ENCODE data around the gene MOV10L1. TPM values are rescaled to one million over a fixed set of nuclear protein-coding genes. Genes with fewer than 3 reads are reported as not detected.
A peak's percentile ranks its signal among the peaks of the same experiment; 100 is the strongest.

Gene MOV10L1
- total RNA-seq, 2 donors from 2014 or later, result 0.36 to 18.9 TPM

- TF ChIP-seq CTCF (IDR thresholded peaks at IDR 0.05) (no peak), POLR2A (IDR thresholded peaks at IDR 0.05) (no peak), POLR2AphosphoS5 (IDR thresholded peaks at IDR 0.05) (no peak)
- WGBS, result 14% methylated on average over 28 of the region's 36 CpGs
- Histone ChIP-seq H3K27me3 (replicated peaks; ENCODE audit: insufficient read depth) (no peaks in the 10 kb centered on the region), H3K36me3 (no peaks in the 10 kb centered on the region), H3K9me3 (no peaks in the 10 kb centered on the region), H3K4me3 (peak overlapping the region; percentile 46 to 55), H3K4me1 (replicated peaks) (no peaks in the 10 kb centered on the region), H3K27ac (no peak overlapping the region)
- intact Hi-C loops (cut with DNase I), result no loop called here
- no peak for DNase-seq (ENCODE audit: low spot score)
These were observed 79.5 kb downstream of the MOV10L1 start for GRCh38 chr22:50169181-50169759.

DNA sequence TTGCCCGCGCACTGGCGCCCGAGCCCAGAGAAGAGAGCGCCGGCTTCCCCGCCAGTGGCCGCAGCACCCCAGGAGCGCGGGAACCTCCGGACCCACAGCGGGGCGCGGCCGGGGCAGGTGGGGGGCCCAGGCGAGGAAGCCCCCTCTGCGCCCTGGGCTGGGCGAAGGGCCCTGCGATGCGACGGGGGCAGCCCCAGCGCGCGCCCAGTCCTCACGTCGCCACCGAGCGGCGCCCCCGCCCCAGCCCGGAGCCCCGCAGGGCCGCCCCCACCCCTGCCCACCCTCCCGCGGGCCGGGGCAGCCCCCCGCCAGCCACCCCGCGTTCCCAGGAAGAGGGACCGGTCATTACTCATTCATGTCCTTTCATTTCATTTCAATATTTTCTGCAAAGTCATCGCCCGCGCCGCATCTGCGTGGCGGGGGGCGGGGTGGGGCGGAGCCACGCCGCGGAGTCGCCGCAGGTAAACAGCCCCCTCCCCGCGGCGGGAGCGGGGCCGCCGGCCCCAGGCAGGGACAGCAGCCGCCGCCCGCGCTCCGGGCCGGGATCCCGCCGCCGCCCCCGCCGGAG lies 80.1 kb downstream of the MOV10L1 start:
- intact Hi-C loops (cut with DNase I), result no loop called here
- TF ChIP-seq POLR2A (IDR thresholded peaks at IDR 0.05) (no peak), CTCF (IDR thresholded peaks at IDR 0.05) (no peak), POLR2AphosphoS5 (IDR thresholded peaks at IDR 0.05) (no peak)
- no peak for DNase-seq (ENCODE audit: low spot score)
- Histone ChIP-seq H3K4me3 (peak overlapping the region; percentile 46 to 55), H3K27ac (no peak overlapping the region), H3K27me3 (replicated peaks; ENCODE audit: insufficient read depth) (no peaks in the 10 kb centered on the region), H3K36me3 (no peaks in the 10 kb centered on the region), H3K9me3 (no peaks in the 10 kb centered on the region), H3K4me1 (replicated peaks) (no peaks in the 10 kb centered on the region)
- WGBS, result 3% methylated on average over 27 of the region's 70 CpGs

DNA sequence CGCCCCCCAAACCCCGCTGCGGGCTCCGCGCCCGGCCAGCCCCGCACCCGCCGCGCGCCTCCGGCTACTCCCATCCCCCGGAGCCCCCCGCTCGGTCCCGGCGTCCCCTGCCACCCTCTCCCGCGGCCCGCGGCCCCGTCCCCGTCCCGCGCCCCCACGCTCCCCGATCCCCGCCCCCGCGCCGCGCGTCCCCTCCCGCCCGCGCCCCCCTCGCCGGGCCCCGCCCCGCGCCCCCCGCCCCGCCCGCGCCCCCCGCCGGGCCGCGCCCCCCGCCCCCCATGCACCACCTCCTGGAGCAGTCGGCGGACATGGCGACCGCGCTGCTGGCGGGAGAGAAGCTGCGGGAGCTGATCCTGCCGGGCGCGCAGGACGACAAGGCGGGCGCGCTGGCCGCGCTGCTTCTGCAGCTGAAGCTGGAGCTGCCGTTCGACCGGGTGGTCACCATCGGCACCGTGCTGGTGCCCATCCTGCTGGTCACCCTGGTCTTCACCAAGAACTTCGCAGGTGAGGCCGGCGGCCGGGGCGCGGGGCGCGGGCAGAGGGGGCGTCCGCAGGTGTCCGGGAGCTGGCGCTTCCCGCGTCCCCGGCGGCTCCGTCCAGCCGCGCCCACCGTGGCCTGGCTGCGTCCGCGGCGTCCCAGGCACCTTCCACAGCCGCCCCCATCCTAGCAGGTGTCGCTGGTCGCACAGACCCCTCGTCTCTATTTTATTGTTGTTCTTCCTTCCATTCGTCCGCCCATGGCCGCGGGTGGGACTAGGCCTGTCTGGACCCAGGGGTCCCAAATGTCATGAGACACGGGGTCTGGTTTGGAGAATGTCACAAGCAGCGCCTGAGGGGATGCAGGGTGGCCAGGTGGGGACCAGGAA lies 80.9 kb downstream of the MOV10L1 start, which contains the start of gene PANX2:
Gene PANX2, plus strand, starts transcription at position 279 of the 866 bp plus-strand sequence. Its CDS starts 0 bp downstream, at position 279.
- TF ChIP-seq POLR2A (IDR thresholded peaks at IDR 0.05), result no peak
- TF ChIP-seq CTCF (IDR thresholded peaks at IDR 0.05), result no peak
- TF ChIP-seq POLR2AphosphoS5 (IDR thresholded peaks at IDR 0.05), result no peak
- no peaks in the 10 kb centered on the region for H3K4me1 ChIP-seq (replicated peaks)
- H3K27ac ChIP-seq, result no peak within 1 kb of the TSS
- H3K4me3 ChIP-seq, result peak within 1 kb of the TSS; percentile 46 to 55
- intact Hi-C loops (cut with DNase I), result no loop called here
- no peaks in the 10 kb centered on the region for H3K27me3 ChIP-seq (replicated peaks; ENCODE audit: insufficient read depth)
- H3K36me3 ChIP-seq, result no peaks in the 10 kb centered on the region
- H3K9me3 ChIP-seq, result no peaks in the 10 kb centered on the region
- WGBS, result 32% methylated on average over 13 of the region's 105 CpGs
- no peak for DNase-seq (ENCODE audit: low spot score)

DNA sequence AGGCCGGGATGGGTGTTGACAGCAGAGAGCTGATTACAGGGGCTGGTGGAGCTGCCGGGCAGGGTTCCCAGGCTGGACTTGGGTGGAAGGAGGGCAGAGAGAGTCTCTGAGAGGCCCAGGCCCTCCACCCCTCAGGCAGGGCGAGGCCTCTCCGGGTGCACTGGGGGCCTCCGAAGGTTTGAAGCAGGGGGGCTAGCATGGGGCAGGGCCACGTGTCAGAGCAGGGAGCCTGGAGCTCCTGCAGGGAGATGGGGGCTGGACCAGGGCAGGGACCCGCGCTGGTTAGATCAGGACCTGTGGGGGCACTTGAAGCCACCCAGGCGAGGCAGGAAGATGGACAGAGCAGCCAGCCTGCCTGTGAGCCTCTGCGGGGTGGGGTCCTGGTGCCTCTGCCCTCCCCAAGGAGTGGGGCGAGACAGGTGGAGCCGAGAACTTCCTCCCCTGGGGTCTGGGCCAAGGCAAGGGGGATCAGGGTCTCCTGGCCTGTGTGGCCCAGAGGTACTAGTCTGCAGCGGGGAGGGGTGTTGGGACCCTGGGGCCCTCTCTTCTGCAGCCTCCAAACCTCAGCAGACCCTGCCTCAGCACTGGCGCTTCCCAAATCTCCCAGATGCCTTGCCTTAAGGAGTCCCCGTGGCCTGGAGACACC lies 81.6 kb downstream of the MOV10L1 start:
- intact Hi-C loops (cut with DNase I), result no loop called here
- peak overlapping the region; percentile 46 to 55 for H3K4me3 ChIP-seq
- H3K4me1 ChIP-seq (replicated peaks), result no peaks in the 10 kb centered on the region
- H3K36me3 ChIP-seq, result no peaks in the 10 kb centered on the region
- no peaks in the 10 kb centered on the region for H3K27me3 ChIP-seq (replicated peaks; ENCODE audit: insufficient read depth)
- 60% methylated on average over 15 of the region's 15 CpGs for WGBS
- H3K27ac ChIP-seq, result no peak overlapping the region
- no peaks in the 10 kb centered on the region for H3K9me3 ChIP-seq
- no peak for DNase-seq (ENCODE audit: low spot score)
- TF ChIP-seq POLR2A (IDR thresholded peaks at IDR 0.05) (no peak), CTCF (IDR thresholded peaks at IDR 0.05) (no peak)
